B cell (primary cell): ENCODE results near the gene PLAC8L1. TPM values are rescaled to one million over a fixed set of nuclear protein-coding genes. Genes with fewer than 3 reads are reported as not detected.

ENCODE experiments used
- ATAC-seq: fragments of 200-7000 bp; cut with Tn5 transposase; one replicate; pipeline ENCODE4 v1.10.0; 2021; ENCODE audit warnings: low read depth, mild to moderate bottlenecking, moderate number of reproducible peaks, moderate library complexity
- CTCF ChIA-PET: fragments of 350-600 bp; sonication (Branson Sonifier 250); formaldehyde crosslinking; loops from one replicate; lab custom pipeline; 2021; ENCODE audit warnings: antibody characterized with exemption, inconsistent platforms; lab: Charles Lee
- POLR2A ChIA-PET: fragments of 350-600 bp; sonication (Branson Sonifier 250); formaldehyde crosslinking; loops from one replicate; lab custom pipeline; 2021; ENCODE audit warnings: antibody characterized with exemption; lab: Charles Lee
- DNase-seq: peaks from one replicate; pipeline ENCODE4 v3.0.0; 2013
- H2AFZ ChIP-seq: 2 replicates; pipeline ENCODE4 v1.6.1; 2012; ENCODE audit warnings: mild to moderate bottlenecking, low read depth, low read length; ENCODE audit not compliant: insufficient read depth, poor library complexity, severe bottlenecking
- H3K27ac ChIP-seq, 2 donors: 1 replicate in 1 of 2; 2 replicates in 1 of 2; pipeline ENCODE4 v1.5.1; 2012 to 2013; ENCODE audit warnings: low read length in 2 of 2, mild to moderate bottlenecking in 2 of 2, moderate library complexity in 1 of 2
- H3K27me3 ChIP-seq, 4 experiments: fragments of 200-600 bp in 1 of 4; sonication (generic) in 1 of 4; replicated peaks in 1 of 4; 1 replicate in 2 of 4; 2 replicates in 2 of 4; pipeline versions ENCODE4 v1.6.1 to v1.7.0; 2013 to 2016; ENCODE audit warnings: low read length in 3 of 4, mild to moderate bottlenecking in 2 of 4, mixed read lengths in 1 of 4, moderate library complexity in 1 of 4; ENCODE audit not compliant: insufficient read depth in 4 of 4, control insufficient read depth in 3 of 4; ENCODE audit errors: control extremely low read depth in 1 of 4
- H3K36me3 ChIP-seq, 2 experiments: replicated peaks in 1 of 2; 1 replicate in 1 of 2; 2 replicates in 1 of 2; pipeline versions ENCODE4 v1.6.1 to v1.7.1; 2013; ENCODE audit warnings: low read length in 1 of 2; ENCODE audit not compliant: insufficient read depth in 2 of 2, control insufficient read depth in 1 of 2; ENCODE audit errors: control extremely low read depth in 1 of 2, extremely low read depth in 1 of 2
- H3K4me1 ChIP-seq, 2 donors: fragments of 200-600 bp in 1 of 2; sonication (generic) in 1 of 2; 1 replicate in 1 of 2; 2 replicates in 1 of 2; pipeline versions ENCODE4 v1.5.1 to v1.6.1; 2013 to 2017; ENCODE audit warnings: low read length in 2 of 2; ENCODE audit not compliant: control insufficient read depth in 2 of 2, insufficient read depth in 2 of 2
- H3K4me2 ChIP-seq: replicated peaks from 2 replicates; pipeline ENCODE3; 2012; ENCODE audit warnings: mild to moderate bottlenecking, low read depth, low read length; ENCODE audit not compliant: poor library complexity, severe bottlenecking
- H3K4me3 ChIP-seq, 5 experiments: fragments of 200-600 bp in 1 of 5; sonication (generic) in 1 of 5; 1 replicate in 3 of 5; 2 replicates in 2 of 5; pipeline versions ENCODE4 v1.5.1 to v1.7.0; 2011 to 2016; ENCODE audit warnings: low read length in 4 of 5, mild to moderate bottlenecking in 4 of 5, low read depth in 2 of 5, control low read depth in 1 of 5, moderate library complexity in 1 of 5; ENCODE audit not compliant: insufficient read depth in 1 of 5; ENCODE audit errors: control extremely low read depth in 1 of 5, extremely low read depth in 1 of 5
- H3K79me2 ChIP-seq: fragments of 200-600 bp; sonication (generic); one replicate; pipeline ENCODE4 v1.6.0; 2016; ENCODE audit warnings: low read length; ENCODE audit not compliant: control insufficient read depth, insufficient read depth
- H3K9ac ChIP-seq: fragments of 200-600 bp; sonication (generic); 2 replicates; pipeline ENCODE4 v1.6.1; 2017; ENCODE audit warnings: mild to moderate bottlenecking, low read length, moderate library complexity
- H3K9me3 ChIP-seq, 3 donors: one replicate each; pipeline versions ENCODE4 v1.6.1 to v1.7.1; 2013; ENCODE audit warnings: low read length in 2 of 3; ENCODE audit not compliant: control insufficient read depth in 2 of 3, insufficient read depth in 1 of 3; ENCODE audit errors: control extremely low read depth in 1 of 3
- H4K20me1 ChIP-seq: 2 replicates; pipeline ENCODE4 v1.6.0; 2012; ENCODE audit warnings: mild to moderate bottlenecking, low read length; ENCODE audit not compliant: insufficient read depth, control insufficient read depth, poor library complexity, severe bottlenecking
- H3K27ac Mint-ChIP-seq: one replicate; pipeline ENCODE4 v1.8.0; 2021; ENCODE audit warnings: mixed read lengths
- H3K27me3 Mint-ChIP-seq: one replicate; pipeline ENCODE4 v1.8.0; 2021; ENCODE audit warnings: mixed read lengths
- H3K4me1 Mint-ChIP-seq: one replicate; pipeline ENCODE4 v1.8.0; 2021; ENCODE audit warnings: mixed read lengths
- H3K4me3 Mint-ChIP-seq: one replicate; pipeline ENCODE4 v1.8.0; 2021; ENCODE audit warnings: mixed read lengths
- H3K9me3 Mint-ChIP-seq: one replicate; pipeline ENCODE4 v1.8.0; 2022; ENCODE audit warnings: mixed read lengths; ENCODE audit not compliant: insufficient read depth
- EZH2 ChIP-seq: IDR thresholded peaks from 2 replicates; pipeline ENCODE4 v1.6.1; 2012; ENCODE audit warnings: borderline replicate concordance, low read depth, mild to moderate bottlenecking, moderate library complexity, low read length; ENCODE audit not compliant: insufficient read depth, poor library complexity, severe bottlenecking
- WGBS: methylation state at CpG from one replicate; pipeline ENCODE4 v1.1.5; 2013; ENCODE audit warnings: missing lambda C conversion rate; ENCODE audit not compliant: insufficient coverage; 5-methylcytosine and 5-hydroxymethylcytosine counted together
- intact Hi-C: fragments of 100-400 bp; cut with micrococcal nuclease; formaldehyde crosslinking; loops from one replicate; pipeline ENCODE4 v1.10.0; 2022
- polyA plus RNA-seq: library from polyadenylated mRNA; depleted of rRNA; stranded (reverse); fragments of >200 nt; gene quantifications from 2 replicates; pipeline ENCODE4 v1.2.3, GENCODE V29; 2012
- total RNA-seq, 2 donors: library from RNA; stranded (reverse); fragments of 120-200 nt in 1 of 2; gene quantifications; 1 replicate in 1 of 2; 2 replicates in 1 of 2; pipeline versions ENCODE4 v1.2.3 to v1.2.4, GENCODE V29; 2013 to 2022
- TF ChIP-seq, protein P1 (sequence below): fragments of 200-600 bp; IDR thresholded peaks from one replicate; pipeline ENCODE4 v1.8.0; 2022; ENCODE audit warnings: antibody characterized with exemption, mild to moderate bottlenecking

Gene PLAC8L1
- total and polyA plus RNA-seq, 2 donors (not counting 1 experiment from before 2014, with no cell fraction given), result 0.49 TPM; not detected in 1

DNA sequence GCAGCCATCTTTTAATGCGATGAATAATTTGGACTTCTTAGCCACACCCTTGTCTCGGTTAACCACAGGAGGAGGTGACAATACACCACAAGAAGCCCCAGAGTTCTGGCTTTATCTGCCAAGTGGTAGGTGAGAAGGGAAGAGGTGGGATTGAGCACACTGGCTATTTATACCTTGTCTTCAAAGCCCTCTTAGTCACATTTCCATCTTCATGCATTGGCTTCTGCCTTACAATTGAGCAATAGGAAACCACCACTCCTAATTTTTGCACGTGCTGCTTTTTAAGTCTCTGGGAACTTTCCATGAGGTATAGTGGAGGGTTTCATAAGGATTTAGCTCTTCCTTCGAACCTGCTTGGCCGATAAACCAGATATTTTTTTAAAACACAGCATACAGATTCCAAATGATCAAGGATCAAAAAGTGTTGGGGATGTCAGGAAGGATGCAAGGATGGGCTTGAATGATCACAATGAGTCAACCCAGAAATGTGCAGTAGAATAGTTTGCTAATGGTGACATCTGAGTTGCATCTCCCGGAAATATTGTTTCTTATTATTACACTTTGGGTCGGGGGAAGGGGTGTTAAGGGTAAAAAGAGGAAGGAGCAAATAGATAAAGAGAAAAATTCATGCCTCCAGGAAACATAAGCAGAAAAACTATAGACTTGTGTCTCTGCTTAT lies 25.5 kb downstream of the PLAC8L1 start:
- DNase-seq, result no peak
- 20% methylated on average over 1 of the region's 7 CpGs for WGBS
- H3K9me3 Mint-ChIP-seq, result no peaks in the 10 kb centered on the region

DNA sequence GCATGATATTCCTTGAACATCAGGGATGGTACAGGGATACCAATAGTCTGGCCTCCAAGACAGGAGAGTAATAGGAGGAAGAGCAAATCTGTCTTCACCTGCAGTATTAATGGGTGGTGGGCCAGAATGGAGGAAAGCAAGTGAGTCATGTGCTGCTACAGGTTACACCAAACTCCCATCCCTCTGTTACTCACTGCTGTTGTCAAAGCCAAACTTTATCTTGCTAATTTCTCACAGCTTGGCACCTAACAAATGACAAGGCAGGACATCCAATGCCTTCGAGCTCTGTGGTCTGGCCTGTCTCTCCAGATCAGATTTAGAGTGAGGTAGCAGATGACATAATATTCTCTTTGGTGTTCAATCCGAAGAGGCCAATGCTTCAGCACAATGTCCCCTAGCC lies 26.8 kb downstream of the PLAC8L1 start:
- H3K4me1 ChIP-seq, result peaks cover 0 to 4% of the 10 kb centered on the region in 2 donors
- peaks cover 5% of the 10 kb centered on the region for H3K27me3 Mint-ChIP-seq

More for the DNA sequence above, 25.5 kb downstream of the PLAC8L1 start:
- Histone ChIP-seq H3K36me3 (no peaks in the 10 kb centered on the region), H3K4me3 (no peak overlapping the region), H3K9me3 (no peaks in the 10 kb centered on the region), H3K9ac (no peak overlapping the region), H4K20me1 (no peaks in the 10 kb centered on the region), H3K27me3 (no peaks in the 10 kb centered on the region), H3K4me1 (peaks cover 0 to 4% of the 10 kb centered on the region in 2 donors), H3K4me2 (no peak overlapping the region), H3K27ac (no peak overlapping the region), H2AFZ (no peak overlapping the region), H3K79me2 (no peaks in the 10 kb centered on the region)
- Mint-ChIP-seq H3K4me1 (peaks cover 5% of the 10 kb centered on the region), H3K27ac (no peak overlapping the region), H3K27me3 (peaks cover 5% of the 10 kb centered on the region), H3K4me3 (no peak overlapping the region)
- no peak for ATAC-seq
- TF ChIP-seq EZH2, result no peak
- TF ChIP-seq, protein P1, sequence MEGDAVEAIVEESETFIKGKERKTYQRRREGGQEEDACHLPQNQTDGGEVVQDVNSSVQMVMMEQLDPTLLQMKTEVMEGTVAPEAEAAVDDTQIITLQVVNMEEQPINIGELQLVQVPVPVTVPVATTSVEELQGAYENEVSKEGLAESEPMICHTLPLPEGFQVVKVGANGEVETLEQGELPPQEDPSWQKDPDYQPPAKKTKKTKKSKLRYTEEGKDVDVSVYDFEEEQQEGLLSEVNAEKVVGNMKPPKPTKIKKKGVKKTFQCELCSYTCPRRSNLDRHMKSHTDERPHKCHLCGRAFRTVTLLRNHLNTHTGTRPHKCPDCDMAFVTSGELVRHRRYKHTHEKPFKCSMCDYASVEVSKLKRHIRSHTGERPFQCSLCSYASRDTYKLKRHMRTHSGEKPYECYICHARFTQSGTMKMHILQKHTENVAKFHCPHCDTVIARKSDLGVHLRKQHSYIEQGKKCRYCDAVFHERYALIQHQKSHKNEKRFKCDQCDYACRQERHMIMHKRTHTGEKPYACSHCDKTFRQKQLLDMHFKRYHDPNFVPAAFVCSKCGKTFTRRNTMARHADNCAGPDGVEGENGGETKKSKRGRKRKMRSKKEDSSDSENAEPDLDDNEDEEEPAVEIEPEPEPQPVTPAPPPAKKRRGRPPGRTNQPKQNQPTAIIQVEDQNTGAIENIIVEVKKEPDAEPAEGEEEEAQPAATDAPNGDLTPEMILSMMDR, result no peak
- ChIA-PET CTCF (no interaction called here), POLR2A (no interaction called here)
- intact Hi-C loops, result no loop called here

More for the DNA sequence above, 26.8 kb downstream of the PLAC8L1 start:
- H3K4me1 Mint-ChIP-seq, result peaks cover 5% of the 10 kb centered on the region
- no peaks in the 10 kb centered on the region for H4K20me1 ChIP-seq
- intact Hi-C loops, result no loop called here
- H3K4me2 ChIP-seq, result no peak overlapping the region
- H3K27me3 ChIP-seq, result no peaks in the 10 kb centered on the region
- H3K27ac ChIP-seq, result no peak overlapping the region
- CTCF ChIA-PET, result no interaction called here
- H3K4me3 Mint-ChIP-seq, result no peak overlapping the region
- WGBS, result no CpG with 5 or more reads among the region's 2 CpGs
- ATAC-seq (no peak), DNase-seq (no peak)
- no peaks in the 10 kb centered on the region for H3K9me3 Mint-ChIP-seq
- POLR2A ChIA-PET, result no interaction called here
- no peaks in the 10 kb centered on the region for H3K79me2 ChIP-seq
- no peaks in the 10 kb centered on the region for H3K9me3 ChIP-seq
- H2AFZ ChIP-seq, result no peak overlapping the region
- no peaks in the 10 kb centered on the region for H3K36me3 ChIP-seq
- H3K9ac ChIP-seq, result no peak overlapping the region
- H3K27ac Mint-ChIP-seq, result no peak overlapping the region
- no peak for TF ChIP-seq EZH2
- TF ChIP-seq, protein P1, result no peak
- no peak overlapping the region for H3K4me3 ChIP-seq
